Esophagus muscularis mucosa (tissue), 4 donors: ENCODE measurements around the gene ODAD4.

ENCODE experiments used
- CTCF ChIP-seq, 3 experiments: fragments of 200-600 bp in 2 of 3; fragments of 450-650 bp in 1 of 3; sonication (generic) in 2 of 3; IDR thresholded peaks; one replicate each; pipeline ENCODE4 v1.5.1; 2017 to 2019; ENCODE audit warnings: antibody characterized with exemption in 3 of 3, mild to moderate bottlenecking in 2 of 3, moderate library complexity in 1 of 3
- EP300 ChIP-seq: sonication (generic); formaldehyde crosslinking; IDR thresholded peaks from one replicate; pipeline ENCODE4 v1.6.1; 2017; ENCODE audit warnings: antibody characterized with exemption
- POLR2A ChIP-seq: fragments of 450-650 bp; IDR thresholded peaks from one replicate; pipeline ENCODE4 v1.6.1; 2017; ENCODE audit warnings: antibody characterized with exemption, moderate library complexity, mild to moderate bottlenecking, low read depth
- POLR2AphosphoS5 ChIP-seq, 2 donors: sonication (generic); formaldehyde crosslinking; IDR thresholded peaks; one replicate each; pipeline ENCODE4 v1.6.1; 2017; ENCODE audit warnings: antibody characterized with exemption in 2 of 2

DNA sequence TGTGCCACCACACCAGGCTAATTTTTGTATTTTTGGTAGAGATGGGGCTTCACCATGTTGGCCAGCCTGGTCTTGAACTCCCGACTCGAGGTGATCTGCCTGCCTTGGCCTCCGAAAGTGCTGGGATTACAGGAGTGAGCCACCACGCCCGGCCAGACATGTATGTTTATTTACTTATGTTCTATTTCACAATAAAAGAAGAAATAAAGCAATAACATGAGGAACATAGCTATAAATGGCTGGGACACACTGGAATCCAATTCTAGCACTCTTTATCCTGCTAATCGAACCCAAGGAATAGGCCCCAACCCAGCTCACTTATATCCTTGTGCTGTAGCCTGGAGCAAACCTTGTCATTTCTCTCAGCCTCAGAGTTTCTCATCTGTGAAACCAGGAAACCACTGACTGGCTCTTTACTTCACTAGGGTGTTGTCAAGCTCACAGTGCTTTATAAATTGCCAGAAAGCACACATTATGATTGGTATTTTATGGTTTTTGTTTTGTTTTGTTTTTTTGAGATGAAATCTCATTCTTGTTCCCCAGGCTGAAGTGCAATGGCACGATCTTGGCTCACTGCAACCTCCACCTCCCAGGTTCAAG is 4.3 kb upstream of the ODAD4 start:
- TF ChIP-seq POLR2A (no peak), CTCF (IDR thresholded peaks at IDR 0.05) (no peak), EP300 (no peak), POLR2AphosphoS5 (IDR thresholded peaks at IDR 0.05) (no peak)
